Uterus (tissue), 4 donors: Measurements from ENCODE around the gene SLC25A12. TPM values are rescaled to one million over a fixed set of nuclear protein-coding genes. Genes with fewer than 3 reads are reported as not detected.

Experiments
- DNase-seq, 2 donors: peaks; one replicate each; pipeline ENCODE4 v3.0.0-alpha.2; 2019 to 2020
- H3K27ac ChIP-seq, 2 donors: fragments of 200-600 bp; sonication (generic); 1 replicate in 1 of 2; 2 replicates in 1 of 2; pipeline ENCODE4 v1.5.1; 2016 to 2018
- H3K27me3 ChIP-seq, 2 donors: fragments of 200-600 bp; sonication (generic); one replicate each; pipeline ENCODE4 v1.5.1; 2018 to 2019; ENCODE audit warnings: control low read depth in 1 of 2
- H3K36me3 ChIP-seq, 2 donors: fragments of 200-600 bp; sonication (generic); one replicate each; pipeline ENCODE4 v1.5.1; 2019; ENCODE audit warnings: control low read depth in 1 of 2
- H3K4me1 ChIP-seq, 2 donors: fragments of 200-600 bp; sonication (generic); one replicate each; pipeline ENCODE4 v1.5.1; 2018 to 2019; ENCODE audit warnings: control low read depth in 1 of 2
- H3K4me3 ChIP-seq, 2 donors: fragments of 200-600 bp; sonication (generic); 1 replicate in 1 of 2; 2 replicates in 1 of 2; pipeline ENCODE4 v1.5.1; 2018 to 2019; ENCODE audit warnings: mild to moderate bottlenecking in 1 of 2
- H3K9me3 ChIP-seq, 2 donors: fragments of 200-600 bp; sonication (generic); one replicate each; pipeline ENCODE4 v1.5.1; 2019; ENCODE audit warnings: control low read depth in 1 of 2
- CTCF ChIP-seq, 4 experiments: fragments of 200-600 bp in 2 of 4; fragments of 450-650 bp in 2 of 4; sonication (generic) in 2 of 4; IDR thresholded peaks; one replicate each; pipeline ENCODE4 v1.5.1; 2016 to 2019; ENCODE audit warnings: antibody characterized with exemption in 4 of 4, mild to moderate bottlenecking in 2 of 4, moderate library complexity in 1 of 4
- POLR2A ChIP-seq, 2 donors: fragments of 450-650 bp; IDR thresholded peaks; one replicate each; pipeline ENCODE4 v1.6.1; 2016; ENCODE audit warnings: antibody characterized with exemption in 2 of 2, mild to moderate bottlenecking in 1 of 2, moderate library complexity in 1 of 2
- intact Hi-C: fragments of 100-400 bp; cut with DNase I; formaldehyde crosslinking; loops from one replicate; pipeline ENCODE4 v1.15.1; 2023; ENCODE audit warnings: low total_unique reads
- total RNA-seq, 4 donors: library from RNA; depleted of rRNA in 3 of 4; stranded (reverse); fragments of >200 nt in 3 of 4; gene quantifications; one replicate each; pipeline versions ENCODE4 v1.1.0 to v1.2.4, GENCODE V29; 2014 to 2023
- donor health status: DM: yes; HTN: yes; CAD: no.

Gene SLC25A12
- total RNA-seq, 4 donors from 2014 or later: 25.9 to 69.4 (median 35.3) TPM

- no peaks in the 10 kb centered on the region for H3K36me3 ChIP-seq
- no peak overlapping the region for H3K27ac ChIP-seq
- no peaks in the 10 kb centered on the region for H3K4me1 ChIP-seq
- H3K4me3 ChIP-seq: no peak overlapping the region
- intact Hi-C loops: no loop called here
- no peak for DNase-seq
- H3K9me3 ChIP-seq: no peaks in the 10 kb centered on the region
- TF ChIP-seq CTCF (IDR thresholded peaks at IDR 0.05) (no peak), POLR2A (IDR thresholded peaks at IDR 0.05) (no peak)
- H3K27me3 ChIP-seq: no peaks in the 10 kb centered on the region
Observed at GRCh38 chr2:171792157-171792556, 101.9 kb downstream of the SLC25A12 start.

GRCh38 chr2:171791361-171791760, 102.7 kb downstream of the SLC25A12 start:
- Histone ChIP-seq H3K36me3 (no peaks in the 10 kb centered on the region), H3K4me1 (no peaks in the 10 kb centered on the region), H3K27me3 (no peaks in the 10 kb centered on the region), H3K9me3 (no peaks in the 10 kb centered on the region), H3K27ac (no peak overlapping the region), H3K4me3 (no peak overlapping the region)
- TF ChIP-seq POLR2A (IDR thresholded peaks at IDR 0.05): no peak
- no peak for TF ChIP-seq CTCF (IDR thresholded peaks at IDR 0.05)
- no peak for DNase-seq
- intact Hi-C loops: no loop called here

- Histone ChIP-seq H3K27me3 (no peaks in the 10 kb centered on the region), H3K27ac (no peak overlapping the region), H3K4me1 (no peaks in the 10 kb centered on the region), H3K36me3 (no peaks in the 10 kb centered on the region), H3K9me3 (no peaks in the 10 kb centered on the region), H3K4me3 (no peak overlapping the region)
- TF ChIP-seq CTCF (IDR thresholded peaks at IDR 0.05) (no peak), POLR2A (IDR thresholded peaks at IDR 0.05) (no peak)
- no peak for DNase-seq
- intact Hi-C loops: no loop called here
Observed at GRCh38 chr2:171789956-171790355, 104.1 kb downstream of the SLC25A12 start.

- Histone ChIP-seq H3K27ac (no peak overlapping the region), H3K4me3 (no peak overlapping the region), H3K4me1 (no peaks in the 10 kb centered on the region), H3K36me3 (no peaks in the 10 kb centered on the region), H3K9me3 (no peaks in the 10 kb centered on the region), H3K27me3 (no peaks in the 10 kb centered on the region)
- DNase-seq: no peak
- intact Hi-C loops: no loop called here
- TF ChIP-seq POLR2A (IDR thresholded peaks at IDR 0.05) (no peak), CTCF (IDR thresholded peaks at IDR 0.05) (no peak)
Observed at GRCh38 chr2:171788316-171788993, 105.6 kb downstream of the SLC25A12 start.

- intact Hi-C loops: no loop called here
- H3K4me3 ChIP-seq: no peak overlapping the region
Observed at GRCh38 chr2:171787333-171788072, 106.5 kb downstream of the SLC25A12 start.

More at GRCh38 chr2:171787333-171788072, 106.5 kb downstream of the SLC25A12 start:
- Histone ChIP-seq H3K36me3 (no peaks in the 10 kb centered on the region), H3K27me3 (no peaks in the 10 kb centered on the region), H3K27ac (no peak overlapping the region), H3K4me1 (no peaks in the 10 kb centered on the region), H3K9me3 (no peaks in the 10 kb centered on the region)
- TF ChIP-seq POLR2A (IDR thresholded peaks at IDR 0.05) (no peak), CTCF (IDR thresholded peaks at IDR 0.05) (no peak)
- no peak for DNase-seq
